GM12878 (cell line): ENCODE data around the gene BRSK2. TPM values are rescaled to one million over a fixed set of nuclear protein-coding genes. Genes with fewer than 3 reads are reported as not detected.

Experiments
- ATAC-seq: fragments of 200-7000 bp; cut with Tn5 transposase; 3 replicates; pipeline ENCODE4 v1.9.1; 2020; ENCODE audit warnings: mild to moderate bottlenecking, moderate library complexity
- BruUV-seq: library from RNA; stranded (reverse); fragments of 400-500 nt; replicated peaks from 2 replicates; lab custom pipeline; 2021; lab: Mats Ljungman, UMichigan
- CTCF ChIA-PET: fragments of 300-600 bp; sonication (Branson Sonifier 250); formaldehyde crosslinking; extraction: SDS; loops from one replicate; lab custom pipeline; 2021; ENCODE audit warnings: inconsistent platforms; lab: Yijun Ruan, JAX
- POLR2A ChIA-PET: fragments of 350-600 bp; formaldehyde crosslinking; extraction: SDS; loops from one replicate; lab custom pipeline; 2021; ENCODE audit warnings: inconsistent platforms; lab: Charles Lee
- RAD21 ChIA-PET: fragments of 300-600 bp; sonication (Branson Sonifier 250); formaldehyde crosslinking; loops from one replicate; lab custom pipeline; 2023; ENCODE audit warnings: antibody characterized with exemption; ENCODE audit not compliant: unreplicated experiment; lab: Charles Lee
- SMC1A ChIA-PET: fragments of 300-600 bp; sonication (Branson Sonifier 250); formaldehyde crosslinking; loops from one replicate; lab custom pipeline; 2023; ENCODE audit not compliant: unreplicated experiment, uncharacterized antibody; lab: Charles Lee
- DNase-seq: peaks from one replicate; pipeline ENCODE4 v3.0.0-alpha.2; 2011; ENCODE audit warnings: low read depth, low spot score
- FAIRE-seq: peaks from 3 replicates; lab custom pipeline; 2011; peaks lifted over from hg19 to GRCh38; lab: Jason Lieb, UNC
- H2AFZ ChIP-seq: 2 replicates; pipeline ENCODE4 v1.6.0; 2011; ENCODE audit warnings: low read depth, low read length, control low read depth; ENCODE audit not compliant: control insufficient read depth
- H3K27ac ChIP-seq: 2 replicates; pipeline ENCODE4 v1.5.1; 2011; ENCODE audit warnings: control low read depth; ENCODE audit not compliant: control insufficient read depth, insufficient read depth
- H3K27me3 ChIP-seq, 2 experiments: replicated peaks in 1 of 2; 2 replicates each; pipeline versions ENCODE4 v1.6.0 to v1.6.1; 2011; ENCODE audit warnings: low read length in 1 of 2; ENCODE audit not compliant: control insufficient read depth in 2 of 2, insufficient read depth in 2 of 2
- H3K36me3 ChIP-seq, 2 experiments: 2 replicates each; pipeline ENCODE4 v1.5.1; 2011; ENCODE audit warnings: low read length in 1 of 2; ENCODE audit not compliant: control insufficient read depth in 2 of 2, insufficient read depth in 2 of 2
- H3K4me1 ChIP-seq: 2 replicates; pipeline ENCODE4 v1.6.1; 2011; ENCODE audit warnings: mild to moderate bottlenecking, low read length, moderate library complexity, mixed read lengths; ENCODE audit not compliant: control insufficient read depth, insufficient read depth
- H3K4me2 ChIP-seq: 2 replicates; pipeline ENCODE4 v1.6.0; 2011; ENCODE audit warnings: control low read depth; ENCODE audit not compliant: control insufficient read depth, insufficient read depth
- H3K4me3 ChIP-seq: fragments of 200-600 bp; sonication (generic); 2 replicates; pipeline ENCODE4 v1.5.1; 2016
- H3K79me2 ChIP-seq: 2 replicates; pipeline ENCODE4 v1.6.0; 2011; ENCODE audit warnings: low read length; ENCODE audit not compliant: control insufficient read depth, insufficient read depth
- H3K9ac ChIP-seq: 2 replicates; pipeline ENCODE4 v1.8.0; 2011; ENCODE audit warnings: low read length, control low read depth, mixed read lengths; ENCODE audit not compliant: control insufficient read depth, insufficient read depth
- H3K9me3 ChIP-seq: replicated peaks from 3 replicates; pipeline ENCODE4 v1.5.1; 2011; ENCODE audit warnings: mild to moderate bottlenecking, low read length; ENCODE audit not compliant: control insufficient read depth, insufficient read depth
- H4K20me1 ChIP-seq: 2 replicates; pipeline ENCODE4 v1.6.0; 2011; ENCODE audit not compliant: control insufficient read depth, insufficient read depth
- DPF2 ChIP-seq: fragments of 450-650 bp; IDR thresholded peaks from 2 replicates; pipeline ENCODE4 v1.6.1; 2017; ENCODE audit warnings: mild to moderate bottlenecking
- EGR1 ChIP-seq, 2 experiments: IDR thresholded peaks; 1 replicate in 1 of 2; 2 replicates in 1 of 2; pipeline ENCODE4 v1.6.1; 2011 to 2012; ENCODE audit warnings: low read depth in 2 of 2, low read length in 2 of 2, borderline replicate concordance in 1 of 2, mild to moderate bottlenecking in 1 of 2, moderate library complexity in 1 of 2
- FOXK2 ChIP-seq: fragments of 450-650 bp; IDR thresholded peaks from 2 replicates; pipeline ENCODE4 v1.6.1; 2017; ENCODE audit warnings: mild to moderate bottlenecking, moderate library complexity
- RAD21 ChIP-seq: IDR thresholded peaks from 2 replicates; pipeline ENCODE4 v1.6.1; 2011; ENCODE audit warnings: mild to moderate bottlenecking, low read depth, low read length, moderate library complexity; ENCODE audit not compliant: insufficient read depth
- SREBF1 ChIP-seq: IDR thresholded peaks from 2 replicates; pipeline ENCODE4 v1.6.1; 2012; ENCODE audit warnings: mild to moderate bottlenecking, low read length
- TARDBP ChIP-seq: IDR thresholded peaks from 2 replicates; pipeline ENCODE4 v1.6.1; 2016; ENCODE audit warnings: borderline replicate concordance
- ZNF384 ChIP-seq: IDR thresholded peaks from 2 replicates; pipeline ENCODE4 v1.6.1; 2012; ENCODE audit warnings: low read depth, mild to moderate bottlenecking, low read length, improper control_type of control experiment, borderline replicate concordance
- WGBS: methylation state at CpG from one replicate; pipeline ENCODE4 v1.1.6; 2016; ENCODE audit warnings: low lambda C conversion rate; ENCODE audit not compliant: insufficient replicate concordance, insufficient coverage; ENCODE audit errors: missing lambda C conversion rate; 5-methylcytosine and 5-hydroxymethylcytosine counted together
- in situ Hi-C: fragments of 300-500 bp; cut with MboI; formaldehyde crosslinking; loops from 9 replicates; pipeline ENCODE4 v1.14.3; 2018; ENCODE audit warnings: mixed read lengths
- intact Hi-C: fragments of 100-400 bp; cut with micrococcal nuclease; formaldehyde crosslinking; loops from one replicate; pipeline ENCODE4 v1.14.2; 2022; ENCODE audit not compliant: unreplicated experiment
- polyA plus RNA-seq, 11 experiments: library from polyadenylated mRNA; depleted of rRNA in 4 of 11; unstranded in 6 of 11; stranded (reverse) in 5 of 11; fragments of >200 nt; fragmentation: Nextera tagmentation in 4 of 11; fragmentation: Illumina TruSeq in 1 of 11; extraction: Ambion mirVana in 4 of 11; extraction: Trizol in 1 of 11; gene quantifications; 1 replicate in 1 of 11; 2 replicates in 10 of 11; pipeline versions ENCODE4 v1.2.1 to v1.2.3, GENCODE V29; 2011 to 2016; ENCODE audit warnings: inconsistent platforms in 2 of 11, missing spikeins in 2 of 11, low read depth in 1 of 11
- total RNA-seq, 4 experiments: library from RNA; depleted of rRNA in 3 of 4; stranded (reverse); fragments of >200 nt in 3 of 4; fragmentation: Illumina TruSeq in 1 of 4; extraction: Trizol in 1 of 4; gene quantifications; 2 replicates each; pipeline versions ENCODE4 v1.2.1 to v1.2.3, GENCODE V29; 2013 to 2021
- TF ChIP-seq, protein P1 (sequence below): fragments of 150-350 bp; IDR thresholded peaks from 2 replicates; pipeline ENCODE4 v1.6.1; 2014; ENCODE audit warnings: mild to moderate bottlenecking, low read depth, low read length
- TF ChIP-seq, protein P2 (sequence below): IDR thresholded peaks from 2 replicates; pipeline ENCODE4 v1.6.1; 2011; ENCODE audit warnings: borderline replicate concordance, low read depth, mild to moderate bottlenecking, moderate library complexity, mixed read lengths, low read length; ENCODE audit not compliant: insufficient read depth; ENCODE audit errors: extremely low read length

BRSK2 gene
- total and polyA plus RNA-seq, 10 of the 15 experiments (the other 5 are each of a cell fraction or from before 2014, with no cell fraction given) = 0.13 TPM; not detected in 9

DNA sequence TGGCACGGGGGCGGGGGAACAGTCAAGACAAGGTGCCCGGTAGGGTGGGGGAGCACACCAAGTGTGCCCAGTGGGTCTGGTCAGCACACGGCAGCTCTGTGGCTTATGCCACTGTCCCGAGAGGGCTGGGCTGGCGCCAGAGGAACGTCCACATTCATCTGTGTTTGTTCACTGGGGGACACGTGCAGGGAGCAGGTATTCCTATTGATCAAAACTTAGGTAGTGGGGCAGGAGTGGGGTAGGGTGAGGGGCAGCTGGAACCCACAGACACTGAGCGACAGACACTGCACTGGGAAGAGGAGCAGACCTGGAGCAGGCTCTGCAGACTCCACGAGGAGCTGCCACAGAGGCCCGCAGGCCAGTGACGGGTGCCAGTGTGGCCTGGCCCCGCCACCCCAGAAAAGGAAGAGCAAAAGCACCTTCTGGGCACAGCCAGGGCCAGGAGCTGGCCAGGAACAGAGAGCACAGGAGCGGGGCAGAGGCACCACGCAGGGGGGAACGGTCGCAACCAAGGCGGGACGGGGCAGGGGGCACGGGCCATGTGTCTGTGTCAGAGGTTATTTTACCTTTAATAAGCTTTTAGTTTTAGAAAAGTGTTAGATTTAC lies 98.9 kb downstream of the BRSK2 start:
- Histone ChIP-seq H3K27ac (no peak overlapping the region), H3K4me1 (peaks cover 7% of the 10 kb centered on the region), H3K9me3 (no peaks in the 10 kb centered on the region), H2AFZ (no peak overlapping the region), H3K27me3 (no peaks in the 10 kb centered on the region), H3K4me2 (no peak overlapping the region), H3K4me3 (no peak overlapping the region), H4K20me1 (no peaks in the 10 kb centered on the region), H3K79me2 (no peaks in the 10 kb centered on the region; the same call in none of the 2 replicates), H3K9ac (no peak overlapping the region), H3K36me3 (peaks cover 0 to 1% of the 10 kb centered on the region in 2 experiments; a peak in 1 of 4 replicates)
- in situ Hi-C loops = no loop called here
- DNase-seq (no peak), FAIRE-seq (no peak), ATAC-seq (no peak)
- WGBS = 92% methylated on average over 19 of the region's 20 CpGs
- ChIA-PET SMC1A (no interaction called here), POLR2A (no interaction called here), RAD21 (no interaction called here), CTCF (interaction anchor here (0.9 kb wide), 1 partner anchor 26 kb away, joined by 3 read pairs; no protein-coding TSS in a partner anchor)
- TF ChIP-seq FOXK2 (no peak), SREBF1 (no peak), ZNF384 (no peak), EGR1 (IDR thresholded peaks at IDR 0.05; ENCODE audit: borderline replicate concordance in 1 of 2, low read depth in 2 of 2, low read length in 2 of 2) (no peak), DPF2 (no peak), RAD21 (no peak), TARDBP (no peak)
- TF ChIP-seq, protein P1, sequence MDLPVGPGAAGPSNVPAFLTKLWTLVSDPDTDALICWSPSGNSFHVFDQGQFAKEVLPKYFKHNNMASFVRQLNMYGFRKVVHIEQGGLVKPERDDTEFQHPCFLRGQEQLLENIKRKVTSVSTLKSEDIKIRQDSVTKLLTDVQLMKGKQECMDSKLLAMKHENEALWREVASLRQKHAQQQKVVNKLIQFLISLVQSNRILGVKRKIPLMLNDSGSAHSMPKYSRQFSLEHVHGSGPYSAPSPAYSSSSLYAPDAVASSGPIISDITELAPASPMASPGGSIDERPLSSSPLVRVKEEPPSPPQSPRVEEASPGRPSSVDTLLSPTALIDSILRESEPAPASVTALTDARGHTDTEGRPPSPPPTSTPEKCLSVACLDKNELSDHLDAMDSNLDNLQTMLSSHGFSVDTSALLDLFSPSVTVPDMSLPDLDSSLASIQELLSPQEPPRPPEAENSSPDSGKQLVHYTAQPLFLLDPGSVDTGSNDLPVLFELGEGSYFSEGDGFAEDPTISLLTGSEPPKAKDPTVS = no peak
- TF ChIP-seq, protein P2, sequence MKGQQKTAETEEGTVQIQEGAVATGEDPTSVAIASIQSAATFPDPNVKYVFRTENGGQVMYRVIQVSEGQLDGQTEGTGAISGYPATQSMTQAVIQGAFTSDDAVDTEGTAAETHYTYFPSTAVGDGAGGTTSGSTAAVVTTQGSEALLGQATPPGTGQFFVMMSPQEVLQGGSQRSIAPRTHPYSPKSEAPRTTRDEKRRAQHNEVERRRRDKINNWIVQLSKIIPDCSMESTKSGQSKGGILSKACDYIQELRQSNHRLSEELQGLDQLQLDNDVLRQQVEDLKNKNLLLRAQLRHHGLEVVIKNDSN = no peak
- intact Hi-C loops = no loop called here
- BruUV-seq = no TSS peak
